Loucy (cell line): Measurements from ENCODE around the gene CTIF.

ENCODE experiments used
- EZH2phosphoT487 ChIP-seq: fragments of 200-600 bp; IDR thresholded peaks from 2 replicates; pipeline ENCODE4 v1.6.1; 2018; ENCODE audit warnings: antibody characterized with exemption, mild to moderate bottlenecking, moderate library complexity, borderline replicate concordance
- TF ChIP-seq, protein P1 (sequence below): fragments of 200-600 bp; sonication (generic); conservative IDR thresholded peaks from 2 replicates; pipeline ENCODE4 v1.5.1; 2014; ENCODE audit warnings: mild to moderate bottlenecking, antibody characterized with exemption, low read length

DNA sequence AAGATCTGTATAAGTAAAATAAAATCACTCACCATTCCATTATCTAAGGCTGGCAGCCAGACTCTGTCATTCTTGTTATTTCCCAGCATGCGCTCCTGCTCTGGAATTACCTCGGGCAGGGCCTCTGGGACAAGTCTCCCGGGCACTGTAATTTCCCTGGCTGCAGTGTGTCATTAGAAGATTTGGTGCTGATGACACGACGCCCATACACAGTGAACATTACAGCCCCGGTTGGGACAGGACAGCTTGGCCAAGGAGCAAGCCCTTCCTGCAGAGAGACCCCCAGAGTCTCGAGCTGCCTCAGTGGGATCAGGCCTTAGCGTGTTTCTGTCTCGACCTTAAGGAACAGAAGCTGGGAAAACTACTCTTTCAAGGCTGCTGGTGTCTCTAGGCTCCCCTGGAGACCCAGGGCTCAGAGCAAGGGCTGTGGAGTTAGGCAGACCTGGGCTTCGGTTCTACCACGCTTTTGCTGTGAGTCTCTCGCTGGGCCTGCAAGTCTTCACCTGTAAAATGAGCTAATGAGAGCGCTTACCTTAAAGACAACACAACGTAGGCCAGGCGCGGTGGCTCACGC lies 372.2 kb downstream of the CTIF start:
- TF ChIP-seq, protein P1, sequence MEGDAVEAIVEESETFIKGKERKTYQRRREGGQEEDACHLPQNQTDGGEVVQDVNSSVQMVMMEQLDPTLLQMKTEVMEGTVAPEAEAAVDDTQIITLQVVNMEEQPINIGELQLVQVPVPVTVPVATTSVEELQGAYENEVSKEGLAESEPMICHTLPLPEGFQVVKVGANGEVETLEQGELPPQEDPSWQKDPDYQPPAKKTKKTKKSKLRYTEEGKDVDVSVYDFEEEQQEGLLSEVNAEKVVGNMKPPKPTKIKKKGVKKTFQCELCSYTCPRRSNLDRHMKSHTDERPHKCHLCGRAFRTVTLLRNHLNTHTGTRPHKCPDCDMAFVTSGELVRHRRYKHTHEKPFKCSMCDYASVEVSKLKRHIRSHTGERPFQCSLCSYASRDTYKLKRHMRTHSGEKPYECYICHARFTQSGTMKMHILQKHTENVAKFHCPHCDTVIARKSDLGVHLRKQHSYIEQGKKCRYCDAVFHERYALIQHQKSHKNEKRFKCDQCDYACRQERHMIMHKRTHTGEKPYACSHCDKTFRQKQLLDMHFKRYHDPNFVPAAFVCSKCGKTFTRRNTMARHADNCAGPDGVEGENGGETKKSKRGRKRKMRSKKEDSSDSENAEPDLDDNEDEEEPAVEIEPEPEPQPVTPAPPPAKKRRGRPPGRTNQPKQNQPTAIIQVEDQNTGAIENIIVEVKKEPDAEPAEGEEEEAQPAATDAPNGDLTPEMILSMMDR = no peak
- no peak for TF ChIP-seq EZH2phosphoT487
